GM12878 (cell line): ENCODE results near the gene SLC15A3. TPM values are rescaled to one million over a fixed set of nuclear protein-coding genes. Genes with fewer than 3 reads are reported as not detected.

Source experiments
- ATF7 ChIP-seq: fragments of 450-650 bp; IDR thresholded peaks from 2 replicates; pipeline ENCODE4 v1.6.1; 2016; ENCODE audit warnings: low read depth, mild to moderate bottlenecking
- CREM ChIP-seq: IDR thresholded peaks from 2 replicates; pipeline ENCODE4 v1.6.1; 2014; ENCODE audit warnings: antibody characterized with exemption, low read depth
- KDM1A ChIP-seq: fragments of 200-600 bp; sonication (generic); IDR thresholded peaks from 2 replicates; pipeline ENCODE4 v1.6.1; 2016; ENCODE audit warnings: borderline replicate concordance
- MEF2A ChIP-seq: IDR thresholded peaks from 2 replicates; pipeline ENCODE4 v1.6.1; 2011; ENCODE audit warnings: low read depth, mild to moderate bottlenecking, low read length, moderate library complexity; ENCODE audit not compliant: insufficient read depth
- MTA3 ChIP-seq: IDR thresholded peaks from 2 replicates; pipeline ENCODE4 v1.6.1; 2012; ENCODE audit warnings: low read length, inconsistent platforms, borderline replicate concordance
- NFXL1 ChIP-seq: fragments of 450-650 bp; IDR thresholded peaks from 2 replicates; pipeline ENCODE4 v1.6.1; 2017; ENCODE audit warnings: antibody characterized with exemption, mild to moderate bottlenecking, borderline replicate concordance
- PAX5 ChIP-seq: IDR thresholded peaks from 2 replicates; pipeline ENCODE4 v1.6.1; 2011; ENCODE audit warnings: low read depth, low read length, borderline replicate concordance
- POLR2AphosphoS5 ChIP-seq: IDR thresholded peaks from 2 replicates; pipeline ENCODE4 v1.6.1; 2011; ENCODE audit warnings: mild to moderate bottlenecking, low read length, inconsistent platforms
- RCOR1 ChIP-seq: conservative IDR thresholded peaks from 2 replicates; pipeline ENCODE4 v1.6.1; 2012; ENCODE audit warnings: low read depth, low read length, improper control_type of control experiment
- RELA ChIP-seq: fragments of 450-650 bp; IDR thresholded peaks from 2 replicates; pipeline ENCODE4 v1.8.0; 2014; ENCODE audit warnings: borderline replicate concordance; ENCODE audit not compliant: partially characterized antibody
- SMAD1 ChIP-seq: fragments of 450-650 bp; IDR thresholded peaks from 2 replicates; pipeline ENCODE4 v1.6.1; 2018; ENCODE audit warnings: mild to moderate bottlenecking, low read depth; ENCODE audit not compliant: partially characterized antibody
- SMARCA5 ChIP-seq: fragments of 450-650 bp; IDR thresholded peaks from 2 replicates; pipeline ENCODE4 v1.6.1; 2017; ENCODE audit warnings: mild to moderate bottlenecking
- SREBF2 ChIP-seq: IDR thresholded peaks from 2 replicates; pipeline ENCODE4 v1.6.1; 2012; ENCODE audit warnings: mild to moderate bottlenecking, low read length
- TARDBP ChIP-seq: IDR thresholded peaks from 2 replicates; pipeline ENCODE4 v1.6.1; 2016; ENCODE audit warnings: borderline replicate concordance
- TCF3 ChIP-seq: IDR thresholded peaks from 2 replicates; pipeline ENCODE4 v1.6.1; 2012; ENCODE audit warnings: low read depth, mild to moderate bottlenecking, low read length, borderline replicate concordance; ENCODE audit not compliant: insufficient read depth
- WRNIP1 ChIP-seq: IDR thresholded peaks from 2 replicates; pipeline ENCODE4 v1.6.1; 2011; ENCODE audit warnings: low read depth, low read length, improper control_type of control experiment, borderline replicate concordance
- YBX1 ChIP-seq: fragments of 450-650 bp; IDR thresholded peaks from 2 replicates; pipeline ENCODE4 v1.6.1; 2016; ENCODE audit warnings: antibody characterized with exemption
- YY1 ChIP-seq: IDR thresholded peaks from 2 replicates; pipeline ENCODE4 v1.6.1; 2011; ENCODE audit warnings: low read depth, mild to moderate bottlenecking, low read length
- ZNF384 ChIP-seq: IDR thresholded peaks from 2 replicates; pipeline ENCODE4 v1.6.1; 2012; ENCODE audit warnings: low read depth, mild to moderate bottlenecking, low read length, improper control_type of control experiment, borderline replicate concordance
- polyA plus RNA-seq, 11 experiments: library from polyadenylated mRNA; depleted of rRNA in 4 of 11; unstranded in 6 of 11; stranded (reverse) in 5 of 11; fragments of >200 nt; fragmentation: Nextera tagmentation in 4 of 11; fragmentation: Illumina TruSeq in 1 of 11; extraction: Ambion mirVana in 4 of 11; extraction: Trizol in 1 of 11; gene quantifications; 1 replicate in 1 of 11; 2 replicates in 10 of 11; pipeline versions ENCODE4 v1.2.1 to v1.2.3, GENCODE V29; 2011 to 2016; ENCODE audit warnings: inconsistent platforms in 2 of 11, missing spikeins in 2 of 11, low read depth in 1 of 11
- total RNA-seq, 4 experiments: library from RNA; depleted of rRNA in 3 of 4; stranded (reverse); fragments of >200 nt in 3 of 4; fragmentation: Illumina TruSeq in 1 of 4; extraction: Trizol in 1 of 4; gene quantifications; 2 replicates each; pipeline versions ENCODE4 v1.2.1 to v1.2.3, GENCODE V29; 2013 to 2021
- TF ChIP-seq, protein P1 (sequence below): fragments of 450-650 bp; formaldehyde crosslinking; IDR thresholded peaks from 2 replicates; pipeline ENCODE4 v1.4.0; 2022; ENCODE audit warnings: mild to moderate bottlenecking, moderate library complexity
- TF ChIP-seq, protein P2 (sequence below): fragments of 450-650 bp; IDR thresholded peaks from 2 replicates; pipeline ENCODE4 v1.6.1; 2017; ENCODE audit warnings: low read depth, mild to moderate bottlenecking, moderate library complexity

Gene SLC15A3
- total and polyA plus RNA-seq, 10 of the 15 experiments (the other 5 are each of a cell fraction or from before 2014, with no cell fraction given) = 17.7 to 102 (median 55.8) TPM

DNA sequence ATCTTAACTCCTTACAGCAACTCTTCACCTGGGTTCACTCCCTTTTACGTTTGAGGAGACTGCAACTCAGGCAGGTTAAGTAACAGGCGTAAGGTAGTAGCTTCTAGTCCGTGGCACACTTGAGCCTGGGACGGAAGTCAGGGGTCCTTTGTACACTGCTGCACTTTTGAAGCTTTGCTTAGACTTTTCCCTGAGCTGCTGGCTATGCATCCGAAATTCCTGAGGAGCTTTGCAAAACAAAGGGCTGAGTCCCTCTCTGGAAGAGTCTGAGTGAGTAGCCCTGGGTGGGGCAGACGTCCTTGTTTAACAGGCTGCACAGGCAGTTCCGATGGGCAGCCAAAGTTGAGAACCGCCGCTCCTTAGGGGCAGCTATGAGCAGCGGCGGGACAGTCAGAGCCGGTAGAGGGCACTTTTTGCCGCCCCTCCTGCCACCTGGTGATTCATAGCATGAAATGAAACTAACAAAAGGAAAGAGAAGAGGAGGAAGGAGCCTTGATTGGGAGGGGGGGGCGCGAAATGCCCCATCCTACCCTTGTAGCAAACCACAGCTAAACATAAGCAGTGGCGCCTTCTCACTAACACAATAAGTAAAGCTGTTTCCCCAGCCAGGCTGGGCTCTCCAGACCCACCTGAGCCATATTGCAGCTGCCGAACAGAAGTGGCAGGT, 36.6 kb downstream of the SLC15A3 start (continued):
- TF ChIP-seq WRNIP1 = no peak
- no peak for TF ChIP-seq PAX5
- TF ChIP-seq, protein P1, sequence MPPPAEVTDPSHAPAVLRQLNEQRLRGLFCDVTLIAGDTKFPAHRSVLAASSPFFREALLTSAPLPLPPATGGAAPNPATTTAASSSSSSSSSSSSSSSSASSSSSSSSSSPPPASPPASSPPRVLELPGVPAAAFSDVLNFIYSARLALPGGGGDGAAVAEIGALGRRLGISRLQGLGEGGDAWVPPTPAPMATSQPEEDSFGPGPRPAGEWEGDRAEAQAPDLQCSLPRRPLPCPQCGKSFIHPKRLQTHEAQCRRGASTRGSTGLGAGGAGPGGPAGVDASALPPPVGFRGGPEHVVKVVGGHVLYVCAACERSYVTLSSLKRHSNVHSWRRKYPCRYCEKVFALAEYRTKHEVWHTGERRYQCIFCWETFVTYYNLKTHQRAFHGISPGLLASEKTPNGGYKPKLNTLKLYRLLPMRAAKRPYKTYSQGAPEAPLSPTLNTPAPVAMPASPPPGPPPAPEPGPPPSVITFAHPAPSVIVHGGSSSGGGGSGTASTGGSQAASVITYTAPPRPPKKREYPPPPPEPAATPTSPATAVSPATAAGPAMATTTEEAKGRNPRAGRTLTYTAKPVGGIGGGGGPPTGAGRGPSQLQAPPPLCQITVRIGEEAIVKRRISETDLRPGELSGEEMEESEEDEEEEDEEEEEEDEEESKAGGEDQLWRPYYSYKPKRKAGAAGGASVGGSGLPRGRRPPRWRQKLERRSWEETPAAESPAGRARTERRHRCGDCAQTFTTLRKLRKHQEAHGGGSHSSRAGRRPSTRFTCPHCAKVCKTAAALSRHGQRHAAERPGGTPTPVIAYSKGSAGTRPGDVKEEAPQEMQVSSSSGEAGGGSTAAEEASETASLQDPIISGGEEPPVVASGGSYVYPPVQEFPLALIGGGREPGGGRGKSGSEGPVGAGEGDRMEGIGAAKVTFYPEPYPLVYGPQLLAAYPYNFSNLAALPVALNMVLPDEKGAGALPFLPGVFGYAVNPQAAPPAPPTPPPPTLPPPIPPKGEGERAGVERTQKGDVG (CRISPR knock-in tag) = no peak
- TF ChIP-seq MTA3 = no peak
- no peak for TF ChIP-seq ZNF384
- peak; percentile 74 for TF ChIP-seq ATF7
- TF ChIP-seq RELA = peak; percentile 11
- no peak for TF ChIP-seq TCF3
- TF ChIP-seq RCOR1 = 0 out of 2 replicates have a peak, but pooled peaks have one; percentile 92
- no peak for TF ChIP-seq SREBF2
- TF ChIP-seq SMAD1 = no peak
- no peak for TF ChIP-seq TARDBP
- TF ChIP-seq POLR2AphosphoS5 = 0 out of 2 replicates have a peak, but pooled peaks have one; percentile 28
- peak; percentile 69 for TF ChIP-seq CREM
- no peak for TF ChIP-seq SMARCA5
- TF ChIP-seq NFXL1 = no peak
- TF ChIP-seq KDM1A = no peak
- TF ChIP-seq YBX1 = no peak
- TF ChIP-seq MEF2A = peak; percentile 63; the same call in 1 of the 2 replicates
- TF ChIP-seq, protein P2, sequence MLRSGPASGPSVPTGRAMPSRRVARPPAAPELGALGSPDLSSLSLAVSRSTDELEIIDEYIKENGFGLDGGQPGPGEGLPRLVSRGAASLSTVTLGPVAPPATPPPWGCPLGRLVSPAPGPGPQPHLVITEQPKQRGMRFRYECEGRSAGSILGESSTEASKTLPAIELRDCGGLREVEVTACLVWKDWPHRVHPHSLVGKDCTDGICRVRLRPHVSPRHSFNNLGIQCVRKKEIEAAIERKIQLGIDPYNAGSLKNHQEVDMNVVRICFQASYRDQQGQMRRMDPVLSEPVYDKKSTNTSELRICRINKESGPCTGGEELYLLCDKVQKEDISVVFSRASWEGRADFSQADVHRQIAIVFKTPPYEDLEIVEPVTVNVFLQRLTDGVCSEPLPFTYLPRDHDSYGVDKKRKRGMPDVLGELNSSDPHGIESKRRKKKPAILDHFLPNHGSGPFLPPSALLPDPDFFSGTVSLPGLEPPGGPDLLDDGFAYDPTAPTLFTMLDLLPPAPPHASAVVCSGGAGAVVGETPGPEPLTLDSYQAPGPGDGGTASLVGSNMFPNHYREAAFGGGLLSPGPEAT = peak; percentile 78
- no peak for TF ChIP-seq YY1
